NCI-H1048 (cell line): ENCODE data around the gene ANKRD11.

Source experiments
- DNase-seq: peaks from one replicate; lab custom pipeline; 2025; lab: John Stamatoyannopoulos, UW

The ANKRD11 gene

GRCh38 chr16:89232107-89232506, 258.3 kb downstream of the ANKRD11 start:
- no peak for DNase-seq

- DNase-seq, result no peak
Observed at GRCh38 chr16:89230255-89230654, 260.1 kb downstream of the ANKRD11 start.

GRCh38 chr16:89224665-89225064, 265.7 kb downstream of the ANKRD11 start:
- no peak for DNase-seq

- no peak for DNase-seq
Observed at GRCh38 chr16:89222931-89223330, 267.4 kb downstream of the ANKRD11 start.

- no peak for DNase-seq
Observed at GRCh38 chr16:89221604-89222003, 268.8 kb downstream of the ANKRD11 start.

- no peak for DNase-seq
Observed at GRCh38 chr16:89219365-89219764, 271.0 kb downstream of the ANKRD11 start.
